Kidney glomerular epithelial cell (primary cell): ENCODE measurements around the gene PLXNA3.

ENCODE experiments used
- DNase-seq: peaks from one replicate; lab custom pipeline; 2025; lab: John Stamatoyannopoulos, UW

Gene PLXNA3

DNA sequence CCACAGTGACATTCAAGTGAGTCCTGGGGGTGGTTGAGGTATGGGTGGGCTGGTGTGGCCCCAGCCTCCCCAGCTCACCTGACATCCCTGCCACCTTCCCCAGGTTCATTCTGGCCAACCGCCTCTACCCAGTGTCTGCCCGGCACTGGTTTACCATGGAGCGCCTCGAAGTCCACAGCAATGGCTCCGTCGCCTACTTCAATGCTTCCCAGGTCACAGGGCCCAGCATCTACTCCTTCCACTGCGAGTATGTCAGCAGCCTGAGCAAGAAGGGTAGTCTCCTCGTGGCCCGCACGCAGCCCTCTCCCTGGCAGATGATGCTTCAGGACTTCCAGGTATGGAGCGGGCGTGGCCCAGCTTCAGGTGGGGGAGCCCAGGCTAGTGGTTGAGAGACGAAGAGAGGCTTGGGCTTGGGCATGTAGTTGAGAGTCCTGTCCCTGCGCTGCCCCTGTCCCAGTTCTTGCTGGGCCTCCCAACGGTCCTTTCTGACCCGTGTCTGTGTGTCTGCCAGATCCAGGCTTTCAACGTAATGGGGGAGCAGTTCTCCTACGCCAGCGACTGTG, 22.8 kb upstream of the PLXNA3 start:
- no peak for DNase-seq

DNA sequence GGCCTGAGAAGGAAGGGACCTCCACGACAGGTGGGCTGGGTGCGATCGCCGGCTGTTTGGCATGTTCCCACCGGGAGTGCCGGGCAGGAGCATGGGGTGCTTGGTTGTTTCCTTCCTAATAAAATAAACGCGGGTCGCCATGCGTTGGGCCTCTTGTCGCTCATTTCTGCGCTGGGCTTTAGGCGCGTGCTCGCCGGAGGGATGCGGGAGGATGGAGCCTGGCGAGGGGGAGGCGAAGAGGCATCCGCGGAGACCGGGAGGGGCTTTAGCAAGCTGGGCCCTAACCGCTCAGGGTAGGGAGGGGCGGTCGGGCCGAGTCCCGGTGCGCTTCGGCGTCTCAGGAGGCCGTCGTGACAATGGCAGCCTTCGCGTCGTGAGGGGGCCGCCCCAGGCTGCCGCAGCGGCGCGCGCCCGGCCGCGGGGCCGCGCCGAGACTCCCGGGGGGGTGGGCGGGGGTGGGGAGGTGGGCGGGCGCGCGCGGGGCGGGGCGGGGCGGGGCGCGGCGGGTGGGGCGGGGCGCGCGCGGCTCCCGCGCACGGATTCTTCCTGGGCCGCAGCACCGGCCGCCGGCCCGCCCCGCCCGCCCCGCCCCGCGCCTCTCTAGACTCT, 21.6 kb upstream of the PLXNA3 start:
- DNase-seq, result no peak

DNA sequence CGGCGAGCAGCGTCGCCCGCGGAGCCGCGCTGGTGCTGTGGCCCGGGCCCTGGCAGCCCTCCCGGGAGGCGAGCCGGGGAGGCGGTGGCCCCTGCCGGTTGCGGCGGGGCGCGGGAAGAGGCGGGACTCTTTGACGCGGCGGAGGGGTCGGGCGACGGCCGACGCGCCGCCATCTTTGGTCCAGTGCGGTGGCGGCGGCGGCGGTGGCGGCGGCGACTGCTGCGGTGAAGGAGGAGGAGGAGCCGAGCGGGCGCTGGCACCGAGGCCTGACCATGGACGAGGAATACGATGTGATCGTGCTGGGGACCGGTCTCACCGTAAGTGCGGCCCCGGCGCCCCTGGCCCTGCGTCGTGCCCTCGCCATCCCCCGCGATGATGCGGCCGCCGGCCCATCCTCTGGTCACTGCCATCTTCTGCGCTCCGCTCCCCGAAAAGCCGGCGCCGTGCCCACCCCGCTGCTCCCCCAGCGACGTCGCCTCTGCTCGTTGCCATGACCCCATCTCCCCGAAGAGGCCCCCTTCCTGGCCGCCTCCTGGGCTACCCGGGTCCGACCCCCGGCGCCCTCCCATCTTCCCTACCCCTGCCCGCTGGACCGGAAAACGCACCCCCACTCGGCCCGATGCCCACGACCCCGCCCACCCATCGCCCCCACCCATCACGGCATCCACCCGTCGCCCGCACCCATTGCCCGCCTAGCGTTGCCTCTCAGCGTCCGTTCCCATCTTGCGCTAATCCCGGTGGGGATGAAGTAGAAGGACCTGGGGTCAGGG, 20.9 kb upstream of the PLXNA3 start, which contains the start of gene GDI1:
Gene GDI1 (plus strand): TSS at position 172 of the 770 bp plus-strand sequence. CDS start 101 bp downstream, at position 273.
- DNase-seq, result no peak

DNA sequence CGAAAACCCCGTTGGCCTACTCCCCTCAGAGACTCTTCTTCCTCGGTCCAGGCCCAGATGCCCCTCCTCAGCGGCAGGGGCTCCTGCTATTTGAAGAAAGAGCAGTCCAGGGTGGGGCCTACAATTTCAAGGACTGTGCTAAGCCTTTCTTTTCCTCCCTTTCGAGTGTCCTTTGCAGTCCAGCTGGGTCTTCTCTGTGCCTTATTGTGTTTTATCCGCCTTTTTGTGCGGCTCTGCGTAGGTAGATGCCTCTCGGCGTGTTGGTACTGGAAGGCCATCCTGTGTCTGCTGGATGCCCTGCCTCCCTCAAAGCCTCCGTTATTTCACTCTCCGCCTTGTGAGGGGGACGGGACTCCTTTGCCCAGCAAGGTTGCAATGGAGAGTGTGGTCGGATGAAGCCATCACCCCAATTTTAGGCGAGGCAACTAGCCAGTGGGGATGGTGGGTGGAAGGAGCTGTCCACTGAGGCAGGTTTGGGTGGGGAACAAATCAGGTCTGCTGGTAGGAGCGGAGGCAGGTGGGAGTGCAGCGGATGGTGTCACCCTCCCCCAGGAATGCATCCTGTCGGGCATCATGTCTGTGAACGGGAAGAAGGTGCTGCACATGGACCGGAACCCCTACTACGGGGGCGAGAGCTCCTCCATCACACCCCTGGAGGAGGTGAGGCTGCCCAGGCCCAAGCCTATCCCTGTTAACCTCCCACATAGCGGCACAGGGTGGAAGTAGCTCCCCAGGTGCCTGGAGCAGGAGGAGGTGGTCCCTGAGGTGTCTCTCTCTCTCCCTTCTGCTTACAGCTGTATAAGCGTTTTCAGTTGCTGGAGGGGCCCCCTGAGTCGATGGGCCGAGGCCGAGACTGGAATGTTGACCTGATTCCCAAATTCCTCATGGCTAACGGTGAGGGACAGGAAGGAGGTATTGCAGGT, 19.8 kb upstream of the PLXNA3 start:
- DNase-seq, result no peak

DNA sequence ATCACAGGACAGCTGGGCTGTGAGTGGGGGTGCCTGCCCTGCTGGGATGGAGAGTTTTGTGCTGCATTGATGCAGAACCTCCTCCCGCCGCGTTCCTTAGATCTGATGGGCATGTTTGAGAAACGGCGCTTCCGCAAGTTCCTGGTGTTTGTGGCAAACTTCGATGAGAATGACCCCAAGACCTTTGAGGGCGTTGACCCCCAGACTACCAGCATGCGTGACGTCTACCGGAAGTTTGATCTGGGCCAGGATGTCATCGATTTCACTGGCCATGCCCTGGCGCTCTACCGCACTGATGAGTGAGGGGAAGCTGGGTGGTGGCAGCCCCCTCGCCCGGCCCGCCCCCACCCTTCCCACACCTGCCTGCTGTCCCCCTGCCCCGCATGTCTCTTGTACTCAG, 18.2 kb upstream of the PLXNA3 start:
- no peak for DNase-seq

DNA sequence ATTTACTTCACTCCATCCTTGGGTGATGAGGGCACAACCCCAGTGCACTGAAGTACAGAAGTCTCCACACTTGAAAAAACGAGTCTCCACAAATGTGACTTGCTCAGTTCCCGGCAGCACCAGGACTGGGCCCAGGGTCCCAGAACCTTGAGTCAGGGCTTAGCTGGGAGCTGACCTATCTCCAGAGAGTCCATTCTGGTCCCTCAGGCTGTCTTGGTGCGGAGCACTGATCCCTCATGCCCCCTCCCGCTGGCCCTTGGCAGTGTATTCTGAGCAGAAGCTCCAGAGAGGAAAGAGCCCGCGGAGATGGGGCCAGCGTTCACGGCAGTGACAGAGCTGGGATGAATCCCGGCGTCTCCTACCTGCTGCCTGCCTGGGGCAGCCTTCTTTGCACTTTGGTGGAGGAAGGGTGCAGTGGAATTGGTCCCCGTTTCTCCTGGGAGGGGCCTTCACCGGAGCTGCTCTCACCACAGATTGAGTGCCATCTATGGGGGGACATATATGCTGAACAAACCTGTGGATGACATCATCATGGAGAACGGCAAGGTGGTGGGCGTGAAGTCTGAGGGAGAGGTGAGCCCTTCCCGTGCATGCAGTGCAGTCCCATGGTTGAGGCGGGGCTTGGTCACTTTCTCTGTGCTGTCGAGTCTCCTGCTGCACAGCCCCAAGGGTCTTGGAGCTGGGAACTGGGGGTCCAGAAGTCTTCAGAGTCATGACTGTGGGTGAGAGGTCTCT, 17.3 kb upstream of the PLXNA3 start:
- no peak for DNase-seq

DNA sequence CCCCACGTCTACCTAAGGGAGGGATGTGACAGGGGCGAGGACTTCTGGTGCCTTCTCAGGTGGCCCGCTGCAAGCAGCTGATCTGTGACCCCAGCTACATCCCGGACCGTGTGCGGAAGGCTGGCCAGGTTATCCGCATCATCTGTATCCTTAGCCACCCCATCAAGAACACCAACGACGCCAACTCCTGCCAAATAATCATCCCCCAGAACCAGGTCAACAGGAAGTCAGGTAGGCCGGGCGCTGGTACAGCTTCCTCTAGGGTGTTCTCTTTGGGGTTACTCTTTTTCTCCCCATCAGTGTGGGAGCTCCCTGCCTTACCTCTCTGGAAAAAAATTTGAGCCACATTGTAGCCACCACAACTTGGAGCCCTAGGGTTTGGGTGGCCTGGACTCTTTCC, 16.5 kb upstream of the PLXNA3 start:
- DNase-seq, result no peak

DNA sequence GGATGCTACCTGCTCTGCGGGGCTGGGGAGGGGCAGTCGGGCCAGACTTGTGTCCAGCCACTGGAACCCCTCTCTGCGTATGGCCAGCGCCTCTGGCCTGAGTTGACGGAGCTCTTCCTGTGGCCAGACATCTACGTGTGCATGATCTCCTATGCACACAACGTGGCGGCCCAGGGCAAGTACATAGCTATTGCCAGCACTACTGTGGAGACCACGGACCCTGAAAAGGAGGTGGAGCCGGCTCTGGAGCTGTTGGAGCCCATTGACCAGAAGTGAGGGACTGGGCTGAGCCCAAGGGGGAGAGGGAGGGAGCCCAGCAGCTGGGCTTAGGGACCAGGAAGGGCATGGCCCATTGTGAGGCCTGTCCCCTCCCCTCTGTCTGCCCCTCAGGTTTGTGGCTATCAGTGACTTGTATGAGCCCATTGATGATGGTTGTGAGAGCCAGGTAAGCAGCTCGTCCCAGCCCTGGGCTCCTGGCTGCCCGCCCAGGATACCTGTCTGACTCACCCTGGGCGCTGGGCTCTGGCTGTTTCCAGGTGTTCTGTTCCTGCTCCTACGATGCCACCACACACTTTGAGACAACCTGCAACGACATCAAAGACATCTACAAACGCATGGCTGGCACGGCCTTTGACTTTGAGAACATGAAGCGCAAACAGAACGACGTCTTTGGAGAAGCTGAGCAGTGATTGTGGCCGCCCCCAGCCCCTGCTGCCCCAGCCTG, 15.9 kb upstream of the PLXNA3 start:
- no peak for DNase-seq

DNA sequence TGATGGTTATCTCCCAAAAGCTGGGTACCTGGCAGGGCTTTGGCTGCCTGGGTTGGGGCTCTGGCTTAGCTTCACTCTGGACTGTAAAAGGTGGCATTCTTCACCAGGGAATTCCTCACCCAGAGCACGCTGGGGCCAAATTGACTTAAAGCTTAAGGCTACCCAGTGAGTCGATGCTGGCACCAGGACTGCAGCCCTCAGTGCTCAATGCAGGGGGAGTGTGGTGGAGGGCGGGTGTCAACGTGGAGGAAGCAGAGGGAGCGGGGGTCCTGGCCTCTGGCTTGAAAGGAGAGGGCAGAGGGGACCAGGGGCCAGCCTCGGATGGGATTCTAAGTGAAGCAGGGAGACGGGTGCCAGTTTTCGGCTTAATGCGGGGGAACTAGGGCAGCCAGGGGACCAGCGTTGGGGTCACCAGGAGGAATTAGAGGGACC, 14.6 kb upstream of the PLXNA3 start:
- no peak for DNase-seq

DNA sequence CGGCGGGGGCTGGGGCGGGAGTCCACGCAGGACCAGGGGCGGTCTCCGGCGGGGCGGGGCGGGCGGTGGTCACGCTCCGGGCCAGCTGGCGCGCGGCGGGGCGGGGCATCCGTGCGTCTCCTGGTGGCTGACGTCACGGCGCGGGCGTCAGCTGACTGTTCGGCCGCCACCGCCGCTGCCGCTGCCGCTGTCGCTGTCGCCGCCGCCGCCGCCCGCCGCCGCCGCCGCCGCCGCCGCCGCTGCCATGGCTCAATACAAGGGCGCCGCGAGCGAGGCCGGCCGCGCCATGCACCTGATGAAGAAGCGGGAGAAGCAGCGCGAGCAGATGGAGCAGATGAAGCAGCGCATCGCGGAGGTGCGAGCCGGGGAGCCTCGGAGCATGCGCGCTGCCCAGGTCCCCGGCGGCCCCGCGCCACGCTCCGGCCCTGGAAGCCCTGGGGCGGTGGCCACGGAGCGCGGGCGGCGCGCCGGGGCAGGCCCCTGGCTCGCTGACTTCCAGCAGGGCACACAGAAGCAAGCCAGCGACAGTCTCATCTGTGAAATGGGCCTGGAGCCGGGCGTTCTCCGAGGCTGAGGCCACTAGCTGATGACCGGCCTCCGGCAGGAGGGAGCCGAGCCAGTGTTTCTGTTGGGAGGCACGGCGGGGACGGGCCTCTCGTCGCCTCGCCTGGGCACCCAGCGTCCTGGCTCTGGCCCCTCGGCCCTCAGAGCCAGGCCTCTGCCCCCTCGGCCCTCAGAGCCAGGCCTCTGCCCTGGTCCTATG, 13.9 kb upstream of the PLXNA3 start, which contains the start of gene FAM50A:
Gene FAM50A (plus strand): TSS at position 150 of the 763 bp plus-strand sequence. CDS start 95 bp downstream, at position 245.
- peak; percentile 4 for DNase-seq

DNA sequence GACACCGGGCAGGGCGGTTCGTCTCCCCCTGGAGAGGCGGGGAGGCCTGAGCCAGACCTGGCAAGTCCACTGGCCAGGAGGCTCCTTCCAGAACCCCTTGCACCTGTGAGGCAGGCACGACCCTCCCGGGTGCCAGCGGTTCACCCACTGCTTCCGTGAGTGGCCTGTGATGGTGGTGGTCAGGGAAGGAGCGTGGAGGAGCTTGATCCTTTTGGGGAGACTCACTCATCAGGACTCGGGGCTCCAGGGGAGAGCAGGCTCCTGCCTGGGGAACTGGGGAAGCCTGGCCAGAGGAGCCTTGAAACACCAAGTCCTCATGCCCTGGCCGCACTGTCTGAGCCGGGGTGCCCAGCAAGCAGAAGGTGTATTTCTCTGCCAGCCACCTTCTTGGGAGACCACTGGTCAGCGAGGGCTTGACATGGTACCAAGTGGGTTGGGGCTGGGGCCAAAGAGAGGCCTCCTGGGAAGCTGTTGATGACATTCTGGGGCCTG, 13.3 kb upstream of the PLXNA3 start:
- no peak for DNase-seq

DNA sequence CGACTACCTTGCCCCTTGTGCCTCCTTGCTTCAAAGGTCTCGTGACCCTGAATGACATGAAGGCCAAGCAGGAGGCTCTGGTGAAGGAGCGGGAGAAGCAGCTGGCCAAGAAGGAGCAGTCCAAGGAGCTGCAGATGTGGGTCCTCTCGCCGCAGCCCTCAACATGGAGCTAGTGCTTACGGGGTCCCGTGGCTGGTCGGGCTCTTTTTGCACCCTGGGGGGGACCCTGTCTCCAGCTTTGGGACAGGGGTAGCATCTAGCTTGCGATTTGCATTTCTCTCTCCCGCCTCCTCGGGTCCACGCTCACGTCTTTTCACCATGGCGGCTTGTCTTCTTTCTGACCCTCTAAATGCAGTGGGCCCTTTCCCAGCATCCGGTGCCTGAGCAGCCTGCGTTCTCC, 12.3 kb upstream of the PLXNA3 start:
- no peak for DNase-seq

DNA sequence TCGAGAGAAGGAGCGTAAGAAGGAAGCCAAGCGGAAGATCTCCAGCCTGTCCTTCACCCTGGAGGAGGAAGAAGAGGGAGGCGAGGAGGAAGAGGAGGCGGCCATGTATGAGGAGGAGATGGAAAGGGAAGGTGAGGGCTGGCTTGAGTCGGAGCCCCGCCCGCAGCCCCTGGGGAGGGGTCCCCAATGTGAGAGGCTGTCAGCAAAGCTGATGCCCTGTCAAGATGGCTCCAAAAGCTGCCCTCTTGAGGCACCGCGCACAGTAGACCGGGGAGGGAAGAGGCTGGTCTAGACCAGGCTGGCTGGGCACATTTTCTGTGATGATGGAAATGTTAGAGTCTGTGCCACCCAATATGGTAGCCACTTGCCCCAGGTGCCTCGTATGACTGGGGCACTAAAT, 11.7 kb upstream of the PLXNA3 start:
- no peak for DNase-seq

DNA sequence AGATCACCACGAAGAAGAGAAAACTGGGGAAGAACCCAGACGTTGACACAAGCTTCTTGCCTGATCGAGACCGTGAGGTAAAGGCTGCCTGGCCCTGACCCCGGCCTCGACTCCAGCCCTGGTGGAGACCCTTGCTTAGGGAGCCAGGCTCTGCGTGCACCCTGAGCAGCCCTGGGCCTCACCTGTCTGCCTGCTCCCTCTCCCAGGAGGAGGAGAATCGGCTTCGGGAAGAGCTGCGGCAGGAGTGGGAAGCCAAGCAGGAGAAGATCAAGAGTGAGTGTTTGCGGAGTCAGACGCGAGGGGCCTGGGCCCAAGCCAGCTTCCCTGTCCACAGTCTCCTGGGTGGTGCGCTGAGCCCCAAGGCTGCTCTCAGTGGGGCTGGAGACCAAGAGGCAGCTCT, 9.6 kb upstream of the PLXNA3 start:
- no peak for DNase-seq

DNA sequence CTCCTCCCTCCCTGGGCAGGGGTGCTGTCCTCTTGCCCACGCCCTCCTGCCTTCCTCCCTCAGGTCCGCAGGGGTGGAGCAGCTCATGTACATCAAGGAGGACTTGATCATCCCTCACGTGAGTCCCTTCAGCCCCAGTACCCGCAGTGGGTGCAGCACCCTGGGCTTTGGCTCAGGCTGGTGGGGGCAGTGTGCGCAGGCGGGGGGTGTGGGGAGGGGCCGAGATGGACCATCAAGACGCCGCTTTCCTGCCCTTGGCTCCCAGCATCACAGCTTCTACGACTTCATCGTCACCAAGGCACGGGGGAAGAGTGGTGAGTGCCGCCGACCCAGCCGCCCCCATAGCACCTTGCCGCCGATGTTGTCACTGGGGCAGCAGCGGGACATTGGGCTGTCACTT, 8.5 kb upstream of the PLXNA3 start:
- no peak for DNase-seq

DNA sequence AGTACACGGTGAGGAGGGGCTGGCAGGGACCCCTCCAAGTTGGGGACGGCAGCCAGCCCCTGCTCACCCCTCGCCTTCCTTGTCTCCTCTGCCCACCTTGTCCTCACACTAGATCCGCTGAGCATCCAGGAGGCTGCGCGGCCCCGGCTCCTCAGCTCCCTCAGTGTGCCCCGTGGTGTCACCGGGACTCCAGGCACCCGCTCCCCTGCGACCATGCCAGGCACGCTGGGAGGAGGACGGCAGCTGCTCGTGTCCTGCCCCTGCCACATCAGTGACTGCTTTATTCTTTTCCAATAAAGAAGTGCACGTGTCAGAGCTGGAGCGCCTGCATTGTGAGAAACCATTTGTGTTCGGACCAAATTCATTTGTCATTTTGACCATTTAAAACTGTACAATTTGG, 7.8 kb upstream of the PLXNA3 start:
- no peak for DNase-seq

DNA sequence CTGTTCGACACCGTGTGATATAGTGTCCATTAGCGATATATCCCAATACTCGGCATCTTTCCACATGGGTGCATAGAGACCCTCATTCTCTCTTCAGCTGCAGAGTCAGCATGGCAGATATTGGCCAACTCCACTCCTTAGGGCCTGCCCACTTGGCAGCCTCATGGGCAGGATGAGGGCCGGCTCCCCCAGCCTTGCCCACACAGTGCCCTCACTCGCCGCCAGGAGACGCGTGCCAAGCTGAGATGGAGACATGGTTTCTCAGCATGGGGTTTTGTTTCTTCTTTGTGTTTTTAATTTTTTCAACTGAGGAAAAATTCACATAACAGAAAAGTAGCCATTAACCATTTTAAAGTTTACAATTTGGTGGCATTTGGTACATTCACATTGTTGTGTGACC, 5.3 kb upstream of the PLXNA3 start:
- no peak for DNase-seq

DNA sequence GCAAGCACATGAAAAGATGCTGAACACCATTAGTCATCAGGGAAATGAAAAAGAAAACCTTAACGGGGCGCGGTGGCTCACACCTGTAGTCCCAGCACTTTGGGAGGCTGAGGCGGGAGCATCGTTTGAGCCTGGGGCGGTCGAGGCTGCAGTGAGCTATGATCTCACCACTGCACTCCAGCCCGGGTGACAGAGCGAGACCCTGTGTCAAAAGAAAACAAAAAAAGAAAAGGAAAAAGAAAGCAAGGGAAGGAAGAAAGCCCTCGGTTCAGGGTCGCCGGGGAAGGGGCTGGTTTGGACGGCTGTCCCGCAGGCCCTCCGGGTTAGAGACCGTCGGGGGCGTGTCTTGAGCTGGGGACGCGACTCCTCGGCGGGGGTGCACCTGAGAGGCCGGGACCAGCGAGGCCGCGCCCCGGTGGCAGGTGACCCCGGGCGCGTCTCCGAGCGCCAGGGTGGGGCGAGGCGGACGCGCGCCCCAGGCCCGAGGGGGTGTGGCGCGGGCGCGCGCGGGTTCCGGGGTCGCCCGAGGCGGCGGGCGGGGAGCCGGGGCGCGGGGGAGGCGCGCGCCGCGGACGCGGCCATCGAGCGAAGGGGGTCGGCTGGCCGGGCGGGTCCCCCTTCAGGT, 478 bp upstream of the PLXNA3 start:
- no peak for DNase-seq
